Progenitor cell of endocrine pancreas (in vitro differentiated cells): ENCODE data around the gene OVCH1. TPM values are rescaled to one million over a fixed set of nuclear protein-coding genes. Genes with fewer than 3 reads are reported as not detected.

ENCODE experiments used
- DNase-seq: peaks from one replicate; pipeline ENCODE4 v3.0.0; 2021; ENCODE audit warnings: low spot score; ENCODE audit not compliant: unreplicated experiment
- H3K27ac Mint-ChIP-seq: 2 replicates; pipeline ENCODE4 v1.8.0; 2021; ENCODE audit warnings: mild to moderate bottlenecking, moderate library complexity, mixed read lengths
- H3K27me3 Mint-ChIP-seq: 2 replicates; pipeline ENCODE4 v1.8.0; 2021; ENCODE audit warnings: mixed read lengths
- H3K36me3 Mint-ChIP-seq: 2 replicates; pipeline ENCODE4 v1.8.0; 2022; ENCODE audit warnings: mixed read lengths; ENCODE audit not compliant: insufficient read depth
- H3K4me1 Mint-ChIP-seq: 2 replicates; pipeline ENCODE4 v1.8.0; 2021; ENCODE audit warnings: low read depth, mixed read lengths
- H3K4me3 Mint-ChIP-seq: 2 replicates; pipeline ENCODE4 v1.8.0; 2021; ENCODE audit warnings: low read depth, mild to moderate bottlenecking, moderate library complexity, mixed read lengths
- H3K9me3 Mint-ChIP-seq: 2 replicates; pipeline ENCODE4 v1.8.0; 2021; ENCODE audit warnings: low read depth, mixed read lengths
- total RNA-seq: library from RNA; stranded (reverse); gene quantifications from 2 replicates; pipeline ENCODE4 v1.2.1, GENCODE V29; 2021
- TF ChIP-seq, protein P1 (sequence below): fragments of 200-600 bp; sonication (generic); IDR thresholded peaks from one replicate; pipeline ENCODE4 v1.5.0; 2021; ENCODE audit warnings: antibody characterized with exemption, mild to moderate bottlenecking; ENCODE audit not compliant: unreplicated experiment

The OVCH1 gene
- total RNA-seq, 1 donor from 2014 or later, result 0.65 TPM

DNA sequence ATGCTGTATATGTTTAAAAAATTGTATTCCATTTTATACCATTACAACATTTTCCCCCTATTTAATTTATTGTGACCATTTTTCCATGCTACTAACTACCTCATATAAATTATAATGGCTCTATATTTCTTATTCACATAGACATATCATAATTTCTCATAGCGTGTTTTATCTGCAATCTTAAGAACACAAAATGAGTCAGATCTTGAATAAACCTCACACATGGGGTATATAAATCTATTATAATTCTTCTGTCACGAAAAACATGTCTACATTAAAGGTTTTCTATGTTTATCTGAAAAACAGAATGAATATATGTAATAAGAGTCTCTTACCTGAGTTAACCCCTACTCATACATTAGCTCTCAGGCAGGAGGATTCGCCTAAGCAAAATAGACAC lies 66.0 kb downstream of the OVCH1 start:
- Mint-ChIP-seq H3K9me3 (peaks cover 13% of the 10 kb centered on the region), H3K4me3 (no peak overlapping the region)
- TF ChIP-seq, protein P1, sequence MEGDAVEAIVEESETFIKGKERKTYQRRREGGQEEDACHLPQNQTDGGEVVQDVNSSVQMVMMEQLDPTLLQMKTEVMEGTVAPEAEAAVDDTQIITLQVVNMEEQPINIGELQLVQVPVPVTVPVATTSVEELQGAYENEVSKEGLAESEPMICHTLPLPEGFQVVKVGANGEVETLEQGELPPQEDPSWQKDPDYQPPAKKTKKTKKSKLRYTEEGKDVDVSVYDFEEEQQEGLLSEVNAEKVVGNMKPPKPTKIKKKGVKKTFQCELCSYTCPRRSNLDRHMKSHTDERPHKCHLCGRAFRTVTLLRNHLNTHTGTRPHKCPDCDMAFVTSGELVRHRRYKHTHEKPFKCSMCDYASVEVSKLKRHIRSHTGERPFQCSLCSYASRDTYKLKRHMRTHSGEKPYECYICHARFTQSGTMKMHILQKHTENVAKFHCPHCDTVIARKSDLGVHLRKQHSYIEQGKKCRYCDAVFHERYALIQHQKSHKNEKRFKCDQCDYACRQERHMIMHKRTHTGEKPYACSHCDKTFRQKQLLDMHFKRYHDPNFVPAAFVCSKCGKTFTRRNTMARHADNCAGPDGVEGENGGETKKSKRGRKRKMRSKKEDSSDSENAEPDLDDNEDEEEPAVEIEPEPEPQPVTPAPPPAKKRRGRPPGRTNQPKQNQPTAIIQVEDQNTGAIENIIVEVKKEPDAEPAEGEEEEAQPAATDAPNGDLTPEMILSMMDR, result no peak

DNA sequence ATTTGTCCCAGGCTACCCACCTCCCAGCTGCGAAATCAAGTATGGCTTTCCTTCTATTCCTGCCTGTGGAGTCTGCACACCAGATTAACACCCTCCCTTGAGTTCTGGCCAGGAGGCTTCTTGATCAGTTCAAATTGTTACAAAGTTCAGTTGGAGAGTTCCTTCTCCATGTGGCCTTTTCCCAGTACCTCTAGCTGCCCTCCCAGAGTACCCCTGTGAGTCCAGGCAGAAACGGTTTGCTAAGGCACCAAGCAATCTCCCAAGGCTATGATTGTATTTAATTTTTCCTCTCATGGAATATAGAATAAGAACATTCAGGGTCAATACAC lies 66.8 kb downstream of the OVCH1 start:
- H3K27me3 Mint-ChIP-seq, result no peaks in the 10 kb centered on the region
- TF ChIP-seq, protein P1, result no peak
- H3K9me3 Mint-ChIP-seq, result peaks cover 11% of the 10 kb centered on the region
- H3K4me3 Mint-ChIP-seq, result no peak overlapping the region
- no peaks in the 10 kb centered on the region for H3K4me1 Mint-ChIP-seq
- no peak for DNase-seq
- H3K27ac Mint-ChIP-seq, result no peak overlapping the region
- H3K36me3 Mint-ChIP-seq, result no peaks in the 10 kb centered on the region

More for the DNA sequence above, 66.0 kb downstream of the OVCH1 start:
- no peaks in the 10 kb centered on the region for H3K4me1 Mint-ChIP-seq
- H3K27me3 Mint-ChIP-seq, result no peaks in the 10 kb centered on the region
- H3K36me3 Mint-ChIP-seq, result peaks cover 2% of the 10 kb centered on the region
- no peak for DNase-seq
- no peak overlapping the region for H3K27ac Mint-ChIP-seq

DNA sequence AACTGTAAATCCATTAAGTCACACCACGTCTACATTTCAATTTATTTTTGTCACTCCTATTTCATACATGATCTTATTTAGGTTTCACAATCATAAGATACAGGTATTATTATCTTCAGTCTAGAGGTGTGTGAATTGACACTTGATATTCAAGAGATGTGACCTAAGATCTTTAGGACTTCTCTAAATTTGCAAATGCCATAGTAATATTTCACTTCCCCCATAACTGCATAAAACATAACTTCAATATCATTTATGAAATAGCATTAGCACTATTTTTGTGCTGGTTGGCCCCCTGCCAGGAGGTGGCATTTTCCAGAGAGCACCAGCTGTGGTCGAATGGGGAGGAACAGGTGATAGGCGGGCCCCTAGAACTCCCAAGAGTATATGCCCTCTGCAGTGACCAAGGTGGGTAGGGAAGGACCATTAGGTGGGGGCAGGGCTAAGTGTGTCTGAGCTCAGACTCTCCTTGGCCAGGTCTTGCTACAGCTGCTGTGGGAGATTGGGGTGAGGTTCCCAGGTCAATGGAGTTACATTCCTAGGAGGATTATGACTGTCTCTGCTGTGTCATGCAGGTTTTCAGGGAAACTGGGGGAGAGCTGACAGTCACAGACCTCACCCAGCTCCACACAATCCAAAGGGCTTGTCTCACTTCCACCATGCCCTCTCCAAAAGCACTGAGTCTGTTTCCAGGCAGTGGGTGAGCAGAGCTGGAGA lies 67.3 kb downstream of the OVCH1 start:
- no peak overlapping the region for H3K27ac Mint-ChIP-seq

DNA sequence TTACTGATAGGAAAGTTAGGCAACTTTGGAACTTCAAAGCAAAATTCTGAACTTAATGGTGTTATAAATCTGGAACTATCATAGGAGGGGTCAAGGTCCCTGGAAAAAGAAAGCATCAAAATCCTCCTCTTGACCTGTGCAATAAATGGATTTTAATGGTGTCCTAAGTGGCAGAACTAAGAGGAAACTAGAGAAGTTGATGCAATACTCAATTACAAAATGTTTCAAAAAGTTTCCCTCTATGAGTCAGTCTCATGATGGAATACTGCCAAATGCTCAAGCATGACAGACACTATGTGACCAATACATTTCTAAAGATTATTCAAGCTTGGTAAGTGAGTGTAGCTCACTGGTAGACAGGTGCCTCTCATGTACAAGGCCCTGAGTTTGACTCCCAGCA lies 68.9 kb downstream of the OVCH1 start:
- no peak for DNase-seq
- TF ChIP-seq, protein P1, result no peak
- Mint-ChIP-seq H3K4me1 (no peaks in the 10 kb centered on the region), H3K4me3 (no peak overlapping the region), H3K27me3 (no peaks in the 10 kb centered on the region), H3K36me3 (peaks cover 2% of the 10 kb centered on the region), H3K9me3 (peaks cover 17% of the 10 kb centered on the region), H3K27ac (no peak overlapping the region)

More for the DNA sequence above, 67.3 kb downstream of the OVCH1 start:
- no peak overlapping the region for H3K4me3 Mint-ChIP-seq
- no peaks in the 10 kb centered on the region for H3K27me3 Mint-ChIP-seq
- TF ChIP-seq, protein P1, result no peak
- H3K4me1 Mint-ChIP-seq, result no peaks in the 10 kb centered on the region
- H3K36me3 Mint-ChIP-seq, result no peaks in the 10 kb centered on the region
- no peak for DNase-seq
- peaks cover 11% of the 10 kb centered on the region for H3K9me3 Mint-ChIP-seq

DNA sequence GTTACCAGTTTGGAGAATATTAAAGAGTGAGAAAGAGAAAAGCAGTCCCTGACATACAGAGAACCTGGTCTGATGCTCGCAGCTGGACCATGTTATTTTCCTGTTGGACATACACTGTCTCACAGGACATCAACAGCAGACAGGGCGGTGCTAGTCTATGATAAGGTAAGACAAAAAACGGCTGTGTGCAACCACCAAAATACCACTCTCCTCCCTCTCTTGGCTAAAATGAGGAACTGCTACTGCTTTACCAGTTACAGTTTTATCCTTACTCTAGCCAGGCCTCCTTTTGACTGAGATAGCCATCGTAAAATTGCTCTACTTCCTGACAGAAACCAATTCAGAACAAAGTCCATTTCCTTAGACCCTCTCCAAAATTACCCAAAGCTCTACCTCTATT lies 69.5 kb downstream of the OVCH1 start:
- no peak overlapping the region for H3K4me3 Mint-ChIP-seq
- no peaks in the 10 kb centered on the region for H3K4me1 Mint-ChIP-seq
- no peaks in the 10 kb centered on the region for H3K27me3 Mint-ChIP-seq
- H3K27ac Mint-ChIP-seq, result no peak overlapping the region
- peaks cover 4% of the 10 kb centered on the region for H3K36me3 Mint-ChIP-seq
- DNase-seq, result no peak
- H3K9me3 Mint-ChIP-seq, result peaks cover 18% of the 10 kb centered on the region
- TF ChIP-seq, protein P1, result peak; percentile 27
